ENCODE results near the gene ACSL6. TPM values are rescaled to one million over a fixed set of nuclear protein-coding genes. Genes with fewer than 3 reads are reported as not detected.

Gene ACSL6
- total RNA-seq, 1 donor from 2014 or later, result 0.97 TPM

DNA sequence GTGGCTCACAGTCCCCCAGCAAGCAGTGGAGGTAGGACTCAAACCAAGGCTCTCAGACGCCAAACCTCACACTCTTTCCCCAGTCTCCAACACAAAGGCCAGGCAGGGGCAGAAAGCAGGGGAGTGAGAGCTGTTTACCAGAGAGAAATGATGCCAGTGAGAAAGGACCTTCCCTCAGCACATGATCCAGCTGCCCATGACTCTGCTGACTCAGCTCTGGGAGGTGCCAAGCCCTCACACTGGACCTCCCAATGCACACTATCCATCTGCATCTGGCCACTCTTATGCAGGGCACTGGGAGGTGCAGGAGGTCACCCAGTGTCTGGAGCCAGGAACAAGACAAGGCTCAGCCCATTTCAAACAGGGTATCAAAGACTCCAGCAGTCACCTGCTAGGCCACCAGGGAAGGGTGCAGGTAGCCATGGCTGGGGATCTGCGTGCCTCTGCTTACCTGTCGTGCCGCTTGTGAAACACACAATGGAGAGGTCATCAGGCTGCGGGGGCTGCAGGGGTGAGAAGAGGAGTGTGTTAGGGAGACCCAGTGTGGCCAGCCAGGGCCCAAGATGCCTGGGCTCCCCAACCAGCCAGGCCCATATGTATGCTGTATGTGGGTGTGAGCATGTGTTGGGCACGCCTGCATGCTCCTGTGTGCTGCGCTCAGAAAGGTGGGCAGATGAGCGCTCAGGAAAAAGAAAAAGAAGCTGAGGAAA, 26.3 kb downstream of the ACSL6 start:
- Mint-ChIP-seq H3K4me3 (no peak overlapping the region), H3K4me1 (ENCODE audit: unreplicated experiment) (no peaks in the 10 kb centered on the region), H3K9me3 (no peaks in the 10 kb centered on the region), H3K27me3 (peaks cover 4% of the 10 kb centered on the region), H3K27ac (no peak overlapping the region), H3K36me3 (no peaks in the 10 kb centered on the region)
- TF ChIP-seq, protein P1, sequence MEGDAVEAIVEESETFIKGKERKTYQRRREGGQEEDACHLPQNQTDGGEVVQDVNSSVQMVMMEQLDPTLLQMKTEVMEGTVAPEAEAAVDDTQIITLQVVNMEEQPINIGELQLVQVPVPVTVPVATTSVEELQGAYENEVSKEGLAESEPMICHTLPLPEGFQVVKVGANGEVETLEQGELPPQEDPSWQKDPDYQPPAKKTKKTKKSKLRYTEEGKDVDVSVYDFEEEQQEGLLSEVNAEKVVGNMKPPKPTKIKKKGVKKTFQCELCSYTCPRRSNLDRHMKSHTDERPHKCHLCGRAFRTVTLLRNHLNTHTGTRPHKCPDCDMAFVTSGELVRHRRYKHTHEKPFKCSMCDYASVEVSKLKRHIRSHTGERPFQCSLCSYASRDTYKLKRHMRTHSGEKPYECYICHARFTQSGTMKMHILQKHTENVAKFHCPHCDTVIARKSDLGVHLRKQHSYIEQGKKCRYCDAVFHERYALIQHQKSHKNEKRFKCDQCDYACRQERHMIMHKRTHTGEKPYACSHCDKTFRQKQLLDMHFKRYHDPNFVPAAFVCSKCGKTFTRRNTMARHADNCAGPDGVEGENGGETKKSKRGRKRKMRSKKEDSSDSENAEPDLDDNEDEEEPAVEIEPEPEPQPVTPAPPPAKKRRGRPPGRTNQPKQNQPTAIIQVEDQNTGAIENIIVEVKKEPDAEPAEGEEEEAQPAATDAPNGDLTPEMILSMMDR (conservative IDR thresholded peaks at IDR 0.05), result no peak
- DNase-seq (ENCODE audit: extremely low spot score, unreplicated experiment), result no peak

DNA sequence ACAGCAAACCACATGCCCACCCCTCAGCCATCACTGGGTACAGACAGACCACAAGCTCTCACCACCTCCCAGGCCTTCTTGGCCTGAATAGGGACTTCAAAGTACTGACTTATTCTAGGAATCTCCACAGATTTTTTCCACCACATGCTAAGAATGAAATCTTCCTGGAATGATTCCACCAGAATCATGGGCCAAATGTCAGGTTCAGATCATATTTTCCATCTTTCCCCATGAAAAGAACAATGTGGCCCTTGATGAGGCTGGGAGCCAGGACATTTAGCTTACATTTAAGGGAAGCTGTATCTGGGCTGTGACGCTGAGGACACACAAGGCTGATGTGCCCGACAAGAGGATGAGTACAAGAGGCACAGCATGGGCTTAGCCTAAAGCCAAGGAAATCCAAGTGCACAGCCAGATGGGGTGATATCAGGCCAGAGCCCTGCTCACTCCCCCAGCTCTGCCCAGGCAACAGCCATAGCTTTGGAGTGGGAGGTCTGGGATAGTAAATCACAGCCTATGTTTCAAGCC, 28.1 kb downstream of the ACSL6 start:
- Mint-ChIP-seq H3K9me3 (no peaks in the 10 kb centered on the region), H3K27ac (no peak overlapping the region), H3K36me3 (no peaks in the 10 kb centered on the region), H3K27me3 (peaks cover 8% of the 10 kb centered on the region), H3K4me3 (no peak overlapping the region), H3K4me1 (ENCODE audit: unreplicated experiment) (no peaks in the 10 kb centered on the region)
- TF ChIP-seq, protein P1 (conservative IDR thresholded peaks at IDR 0.05), result no peak
- DNase-seq (ENCODE audit: extremely low spot score, unreplicated experiment), result no peak

DNA sequence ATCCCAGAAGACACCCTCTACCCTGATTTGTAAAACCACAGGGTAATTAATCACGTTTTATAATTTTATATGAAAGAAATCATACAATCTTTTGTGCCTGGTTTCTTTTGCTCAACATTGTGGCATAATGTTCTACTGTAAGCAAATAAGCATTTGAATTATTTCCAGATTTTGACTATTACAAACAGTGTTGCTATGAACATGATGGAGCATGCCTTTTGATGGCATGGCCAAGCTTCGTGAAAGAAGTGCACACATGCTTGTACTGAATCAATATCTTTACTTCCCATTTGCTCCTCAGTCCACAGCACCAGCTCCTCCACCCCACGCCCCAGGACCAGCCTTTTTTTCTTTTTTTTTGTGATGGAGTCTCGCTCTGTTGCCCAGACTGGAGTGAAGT, 29.9 kb downstream of the ACSL6 start:
- H3K27ac Mint-ChIP-seq, result no peak overlapping the region
- no peak overlapping the region for H3K4me3 Mint-ChIP-seq
- no peak for DNase-seq (ENCODE audit: extremely low spot score, unreplicated experiment)
- H3K4me1 Mint-ChIP-seq (ENCODE audit: unreplicated experiment), result no peaks in the 10 kb centered on the region
- TF ChIP-seq, protein P1 (conservative IDR thresholded peaks at IDR 0.05), result no peak
- H3K9me3 Mint-ChIP-seq, result no peaks in the 10 kb centered on the region
- H3K27me3 Mint-ChIP-seq, result peaks cover 11% of the 10 kb centered on the region
- H3K36me3 Mint-ChIP-seq, result no peaks in the 10 kb centered on the region

DNA sequence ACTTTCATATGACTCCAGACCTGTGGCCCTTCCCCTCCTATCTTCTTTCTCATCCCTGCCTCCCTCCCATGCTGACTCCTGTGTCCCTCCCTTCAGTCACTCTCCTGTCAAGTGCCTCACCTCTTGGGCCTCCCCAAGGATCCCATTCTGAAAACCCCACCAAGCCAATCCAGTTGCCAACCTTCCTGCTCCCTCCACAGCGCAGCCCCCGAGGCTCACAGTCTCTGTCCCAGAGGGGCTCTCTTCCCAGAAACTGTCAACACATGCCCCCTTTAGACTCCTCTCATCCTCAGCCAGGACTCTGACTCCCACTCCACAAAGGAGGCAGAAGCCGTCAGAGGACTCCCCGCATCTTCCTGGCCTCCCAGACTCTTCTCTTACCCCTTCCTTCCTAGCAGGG, 30.8 kb downstream of the ACSL6 start:
- H3K27ac Mint-ChIP-seq, result no peak overlapping the region
- H3K4me3 Mint-ChIP-seq, result no peak overlapping the region
- H3K9me3 Mint-ChIP-seq, result no peaks in the 10 kb centered on the region

DNA sequence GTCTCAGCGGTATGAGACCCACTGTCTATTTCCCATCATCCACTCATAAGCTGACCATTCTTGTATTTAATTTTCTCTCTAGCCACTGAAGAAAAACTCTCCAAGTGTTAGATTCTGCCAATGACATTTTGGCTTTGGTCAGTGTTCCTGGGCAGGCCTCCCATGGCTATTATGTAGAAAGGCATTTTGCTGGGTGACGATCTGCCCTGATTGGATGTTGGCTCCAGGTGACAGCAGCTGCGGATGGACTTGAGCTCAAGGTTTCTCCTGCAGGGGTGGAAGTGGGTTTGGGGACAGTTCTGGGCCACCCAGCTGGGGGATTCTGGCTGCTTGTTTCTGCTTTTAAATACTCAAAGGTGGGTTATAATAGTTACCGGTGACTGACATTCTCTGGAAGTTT, 31.6 kb downstream of the ACSL6 start:
- H3K4me3 Mint-ChIP-seq, result no peak overlapping the region
- H3K27me3 Mint-ChIP-seq, result peaks cover 11% of the 10 kb centered on the region
- no peak overlapping the region for H3K27ac Mint-ChIP-seq
- no peaks in the 10 kb centered on the region for H3K36me3 Mint-ChIP-seq
- no peaks in the 10 kb centered on the region for H3K9me3 Mint-ChIP-seq
- no peak for DNase-seq (ENCODE audit: extremely low spot score, unreplicated experiment)
- TF ChIP-seq, protein P1 (conservative IDR thresholded peaks at IDR 0.05), result no peak
- no peaks in the 10 kb centered on the region for H3K4me1 Mint-ChIP-seq (ENCODE audit: unreplicated experiment)

More for the DNA sequence above, 30.8 kb downstream of the ACSL6 start:
- TF ChIP-seq, protein P1 (conservative IDR thresholded peaks at IDR 0.05), result no peak
- Mint-ChIP-seq H3K36me3 (no peaks in the 10 kb centered on the region), H3K4me1 (ENCODE audit: unreplicated experiment) (no peaks in the 10 kb centered on the region), H3K27me3 (peaks cover 11% of the 10 kb centered on the region)
- DNase-seq (ENCODE audit: extremely low spot score, unreplicated experiment), result no peak

Measured in type B pancreatic cell (in vitro differentiated cells).